PC-9 (cell line): ENCODE measurements around the gene SERPINB13. TPM values are rescaled to one million over a fixed set of nuclear protein-coding genes. Genes with fewer than 3 reads are reported as not detected.

ENCODE experiments used
- BruUV-seq: library from RNA; stranded (reverse); fragments of 400-500 nt; replicated peaks from 2 replicates; lab custom pipeline; 2021; lab: Mats Ljungman, UMichigan
- CTCF ChIA-PET: fragments of 300-600 bp; sonication (Branson Sonifier 250); formaldehyde crosslinking; loops from one replicate; lab custom pipeline; 2022; ENCODE audit warnings: antibody characterized with exemption; lab: Charles Lee
- POLR2A ChIA-PET: fragments of 300-600 bp; sonication (Branson Sonifier 250); formaldehyde crosslinking; loops from one replicate; lab custom pipeline; 2022; ENCODE audit warnings: antibody characterized with exemption; ENCODE audit not compliant: unreplicated experiment; lab: Charles Lee
- DNase-seq, 2 experiments: peaks; one replicate each; pipeline versions ENCODE4 v3.0.0 to v3.0.0-alpha.2; 2015 to 2022; ENCODE audit warnings: mixed read lengths in 1 of 2
- H2AFZ ChIP-seq: fragments of 200-600 bp; sonication (generic); 2 replicates; pipeline ENCODE4 v1.8.1; 2017; ENCODE audit warnings: antibody characterized with exemption
- H3F3A ChIP-seq: fragments of 200-600 bp; sonication (generic); 2 replicates; pipeline ENCODE4 v1.8.1; 2017; ENCODE audit warnings: antibody characterized with exemption, mild to moderate bottlenecking, low read depth; ENCODE audit not compliant: insufficient read depth
- H3K27ac ChIP-seq: fragments of 200-600 bp; sonication (generic); 2 replicates; pipeline ENCODE4 v1.6.1; 2016; ENCODE audit warnings: mixed run types
- H3K27me3 ChIP-seq: fragments of 200-600 bp; sonication (generic); 2 replicates; pipeline ENCODE4 v1.6.1; 2016; ENCODE audit warnings: low read depth, mixed run types; ENCODE audit not compliant: insufficient read depth
- H3K36me3 ChIP-seq: fragments of 200-600 bp; sonication (generic); 2 replicates; pipeline ENCODE4 v1.6.1; 2016; ENCODE audit warnings: low read depth, mixed run types
- H3K4me1 ChIP-seq: fragments of 200-600 bp; sonication (generic); replicated peaks from 2 replicates; pipeline ENCODE4 v1.6.1; 2016; ENCODE audit warnings: mixed run types; ENCODE audit not compliant: insufficient read depth
- H3K4me2 ChIP-seq: fragments of 200-600 bp; sonication (generic); 2 replicates; pipeline ENCODE4 v1.6.1; 2017; ENCODE audit warnings: mixed run types
- H3K4me3 ChIP-seq: fragments of 200-600 bp; sonication (generic); 2 replicates; pipeline ENCODE4 v1.6.1; 2016; ENCODE audit warnings: mixed run types
- H3K79me2 ChIP-seq: fragments of 200-600 bp; sonication (generic); 2 replicates; pipeline ENCODE4 v1.6.1; 2017; ENCODE audit warnings: low read depth, mixed run types
- H3K9me2 ChIP-seq: fragments of 200-600 bp; sonication (generic); 2 replicates; pipeline ENCODE4 v1.8.1; 2017; ENCODE audit warnings: mild to moderate bottlenecking; ENCODE audit not compliant: insufficient read depth
- H3K9me3 ChIP-seq: fragments of 200-600 bp; sonication (generic); 2 replicates; pipeline ENCODE4 v1.8.1; 2016; ENCODE audit warnings: low read depth; ENCODE audit not compliant: insufficient read depth
- H4K20me1 ChIP-seq: fragments of 200-600 bp; sonication (generic); 2 replicates; pipeline ENCODE4 v1.8.1; 2017; ENCODE audit not compliant: insufficient read depth
- EZH2 ChIP-seq: fragments of 200-600 bp; sonication (generic); IDR thresholded peaks from 2 replicates; pipeline ENCODE4 v1.8.0; 2017; ENCODE audit warnings: antibody characterized with exemption, low read depth
- intact Hi-C: fragments of 100-400 bp; cut with micrococcal nuclease; formaldehyde crosslinking; loops from one replicate; pipeline ENCODE4 v1.10.0; 2022; ENCODE audit not compliant: unreplicated experiment
- total RNA-seq: library from RNA; stranded (reverse); gene quantifications from 2 replicates; pipeline ENCODE4 v1.2.3, GENCODE V29; 2021
- TF ChIP-seq, protein P1 (sequence below): fragments of 200-600 bp; sonication (generic); conservative IDR thresholded peaks from 2 replicates; pipeline ENCODE4 v1.6.1; 2017; ENCODE audit warnings: mixed run types, antibody characterized with exemption, mild to moderate bottlenecking, moderate library complexity

SERPINB13 gene
- total RNA-seq, 1 experiment from 2014 or later = not detected

DNA sequence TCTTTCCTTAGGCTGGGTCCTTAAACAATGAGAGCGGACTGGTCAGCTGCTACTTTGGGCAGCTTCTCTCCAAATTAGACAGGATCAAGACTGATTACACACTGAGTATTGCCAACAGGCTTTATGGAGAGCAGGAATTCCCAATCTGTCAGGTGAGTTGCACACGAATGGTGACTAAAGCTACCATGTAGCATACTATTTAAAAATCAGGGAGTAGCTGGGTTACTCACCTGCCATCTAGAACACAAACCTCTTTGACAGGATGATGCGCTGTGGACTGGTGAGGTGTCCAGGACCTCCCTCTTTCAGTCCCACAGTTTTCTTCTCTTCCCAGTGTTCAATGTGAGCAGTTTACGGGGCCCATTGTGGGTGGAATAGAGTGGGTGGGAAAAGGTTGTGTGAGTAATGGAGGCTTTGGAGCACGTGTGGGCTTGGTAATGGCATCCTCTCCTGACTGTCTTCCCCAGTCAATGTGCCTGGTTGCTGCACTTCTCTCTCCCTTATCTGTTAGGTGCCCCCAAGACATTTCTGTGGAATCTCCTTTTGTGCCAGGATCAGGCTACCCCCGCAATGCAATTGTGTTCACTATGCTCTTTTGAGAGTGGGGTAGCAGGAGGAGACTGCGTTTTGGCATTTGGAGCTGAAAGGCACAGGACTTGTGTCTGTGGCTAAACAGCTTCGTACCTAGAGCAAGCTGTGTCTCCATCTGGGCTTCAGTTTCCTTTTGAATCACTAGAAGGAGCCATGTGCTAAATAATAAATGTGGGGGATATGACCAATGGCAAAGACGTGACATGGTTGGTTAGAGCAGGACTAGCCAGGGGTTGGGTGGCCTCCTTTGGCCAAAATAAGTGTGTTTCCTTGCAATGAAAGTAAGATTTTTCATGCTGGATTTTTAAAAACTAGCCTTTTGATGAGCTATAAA lies 27.3 kb upstream of the SERPINB13 start:
- no peak overlapping the region for H3K27ac ChIP-seq
- H3K79me2 ChIP-seq = no peaks in the 10 kb centered on the region
- no peaks in the 10 kb centered on the region for H4K20me1 ChIP-seq
- H3K4me3 ChIP-seq = no peak overlapping the region
- intact Hi-C loops = no loop called here
- BruUV-seq = no TSS peak
- no peaks in the 10 kb centered on the region for H3F3A ChIP-seq
- no peak for DNase-seq
- no peak overlapping the region for H3K4me2 ChIP-seq
- H3K4me1 ChIP-seq = no peaks in the 10 kb centered on the region
- POLR2A ChIA-PET = no interaction called here
- H3K9me2 ChIP-seq = no peaks in the 10 kb centered on the region
- no peaks in the 10 kb centered on the region for H3K36me3 ChIP-seq
- TF ChIP-seq EZH2 = no peak
- TF ChIP-seq, protein P1, sequence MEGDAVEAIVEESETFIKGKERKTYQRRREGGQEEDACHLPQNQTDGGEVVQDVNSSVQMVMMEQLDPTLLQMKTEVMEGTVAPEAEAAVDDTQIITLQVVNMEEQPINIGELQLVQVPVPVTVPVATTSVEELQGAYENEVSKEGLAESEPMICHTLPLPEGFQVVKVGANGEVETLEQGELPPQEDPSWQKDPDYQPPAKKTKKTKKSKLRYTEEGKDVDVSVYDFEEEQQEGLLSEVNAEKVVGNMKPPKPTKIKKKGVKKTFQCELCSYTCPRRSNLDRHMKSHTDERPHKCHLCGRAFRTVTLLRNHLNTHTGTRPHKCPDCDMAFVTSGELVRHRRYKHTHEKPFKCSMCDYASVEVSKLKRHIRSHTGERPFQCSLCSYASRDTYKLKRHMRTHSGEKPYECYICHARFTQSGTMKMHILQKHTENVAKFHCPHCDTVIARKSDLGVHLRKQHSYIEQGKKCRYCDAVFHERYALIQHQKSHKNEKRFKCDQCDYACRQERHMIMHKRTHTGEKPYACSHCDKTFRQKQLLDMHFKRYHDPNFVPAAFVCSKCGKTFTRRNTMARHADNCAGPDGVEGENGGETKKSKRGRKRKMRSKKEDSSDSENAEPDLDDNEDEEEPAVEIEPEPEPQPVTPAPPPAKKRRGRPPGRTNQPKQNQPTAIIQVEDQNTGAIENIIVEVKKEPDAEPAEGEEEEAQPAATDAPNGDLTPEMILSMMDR = no peak
- H2AFZ ChIP-seq = no peak overlapping the region
- no peaks in the 10 kb centered on the region for H3K9me3 ChIP-seq
- no peaks in the 10 kb centered on the region for H3K27me3 ChIP-seq
- CTCF ChIA-PET = no interaction called here

DNA sequence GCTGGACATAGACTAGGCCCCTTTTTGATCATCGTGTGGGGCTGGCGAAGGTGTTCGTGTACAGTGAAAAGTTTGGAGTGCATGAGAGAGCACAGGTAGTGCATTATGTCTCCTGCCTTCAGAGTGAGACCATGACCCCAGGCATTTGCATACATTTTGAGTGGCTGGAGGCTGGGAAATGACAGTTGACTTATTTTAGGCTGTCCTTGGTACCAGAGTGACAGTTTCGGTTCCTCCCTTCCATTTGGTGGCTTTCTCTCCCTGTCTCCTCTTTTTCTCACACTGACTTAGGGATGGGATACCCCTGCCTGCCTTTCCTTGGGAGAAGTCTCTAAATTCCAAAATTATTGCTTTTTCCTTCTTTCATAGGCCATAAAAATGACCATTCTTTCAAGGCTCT lies 24.9 kb upstream of the SERPINB13 start:
- CTCF ChIA-PET = no interaction called here
- Histone ChIP-seq H3K4me1 (no peaks in the 10 kb centered on the region), H3K27ac (no peak overlapping the region), H4K20me1 (no peaks in the 10 kb centered on the region), H2AFZ (no peak overlapping the region), H3F3A (no peaks in the 10 kb centered on the region), H3K4me3 (no peak overlapping the region), H3K36me3 (no peaks in the 10 kb centered on the region), H3K79me2 (no peaks in the 10 kb centered on the region), H3K4me2 (no peak overlapping the region), H3K27me3 (no peaks in the 10 kb centered on the region), H3K9me3 (no peaks in the 10 kb centered on the region), H3K9me2 (no peaks in the 10 kb centered on the region)
- intact Hi-C loops = no loop called here
- POLR2A ChIA-PET = no interaction called here
- no peak for DNase-seq
- no TSS peak for BruUV-seq
- no peak for TF ChIP-seq EZH2
- TF ChIP-seq, protein P1 = no peak

DNA sequence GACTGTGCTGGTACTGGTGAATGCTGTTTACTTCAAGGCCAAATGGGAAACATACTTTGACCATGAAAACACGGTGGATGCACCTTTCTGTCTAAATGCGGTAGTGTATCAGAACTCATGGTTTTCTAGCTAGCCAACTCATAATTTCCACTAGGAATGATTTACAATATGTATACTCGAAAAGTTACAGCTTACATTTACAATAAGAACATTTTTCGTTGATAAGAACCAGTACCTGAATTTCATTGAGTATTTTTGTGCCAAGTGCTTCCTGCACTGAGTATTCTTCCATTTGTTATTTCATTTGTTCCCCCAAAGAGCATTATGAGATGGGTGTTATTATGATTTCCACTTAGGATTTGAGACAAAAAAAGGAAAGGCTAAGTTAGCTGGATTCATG lies 23.1 kb upstream of the SERPINB13 start:
- Histone ChIP-seq H3K36me3 (no peaks in the 10 kb centered on the region), H3F3A (no peaks in the 10 kb centered on the region), H3K9me2 (no peaks in the 10 kb centered on the region), H3K27me3 (no peaks in the 10 kb centered on the region), H4K20me1 (no peaks in the 10 kb centered on the region), H3K27ac (no peak overlapping the region), H2AFZ (no peak overlapping the region), H3K4me2 (no peak overlapping the region), H3K4me1 (no peaks in the 10 kb centered on the region), H3K9me3 (no peaks in the 10 kb centered on the region), H3K79me2 (no peaks in the 10 kb centered on the region), H3K4me3 (no peak overlapping the region)
- no peak for DNase-seq
- ChIA-PET CTCF (no interaction called here), POLR2A (no interaction called here)
- TF ChIP-seq, protein P1 = no peak
- no peak for TF ChIP-seq EZH2
- BruUV-seq = no TSS peak
- intact Hi-C loops = no loop called here
